HG03354 (cell line): ENCODE measurements around the gene SUGCT.
"Not testable (repeated sequence)": the region's sequence is repeated elsewhere in the genome, so short reads cannot be mapped to it uniquely, and the experiment has no call there.

Experiments used
- ATAC-seq: cut with Tn5 transposase; IDR thresholded peaks from one replicate; pipeline ENCODE4 v1.9.1; 2021; ENCODE audit warnings: mild to moderate bottlenecking; ENCODE audit not compliant: unreplicated experiment, poor library complexity, severe bottlenecking

SUGCT gene

GRCh38 chr7:40194745-40195144 is 59.9 kb downstream of the SUGCT start:
- ATAC-seq = no peak

GRCh38 chr7:40197527-40197926 is 62.7 kb downstream of the SUGCT start:
- no peak for ATAC-seq

- ATAC-seq = no peak
Measured at GRCh38 chr7:40199076-40199802, 64.4 kb downstream of the SUGCT start.

GRCh38 chr7:40200791-40201190 is 66.0 kb downstream of the SUGCT start:
- no peak for ATAC-seq

GRCh38 chr7:40202851-40203250 is 68.0 kb downstream of the SUGCT start:
- no peak for ATAC-seq

GRCh38 chr7:40204581-40204980 is 69.8 kb downstream of the SUGCT start:
- no peak for ATAC-seq

- no peak for ATAC-seq
Measured at GRCh38 chr7:40205992-40206391, 71.2 kb downstream of the SUGCT start.

- no peak for ATAC-seq
Measured at GRCh38 chr7:40211276-40212003, 76.6 kb downstream of the SUGCT start.

- ATAC-seq = no peak
Measured at GRCh38 chr7:40213291-40213690, 78.5 kb downstream of the SUGCT start.

- no peak for ATAC-seq
Measured at GRCh38 chr7:40213856-40214255, 79.1 kb downstream of the SUGCT start.

GRCh38 chr7:40218612-40219011 is 83.8 kb downstream of the SUGCT start:
- not testable (repeated sequence) for ATAC-seq

- no peak for ATAC-seq
Measured at GRCh38 chr7:40219917-40220316, 85.1 kb downstream of the SUGCT start.

GRCh38 chr7:40220421-40220911 is 85.7 kb downstream of the SUGCT start:
- no peak for ATAC-seq

GRCh38 chr7:40221836-40222235 is 87.0 kb downstream of the SUGCT start:
- no peak for ATAC-seq

- no peak for ATAC-seq
Measured at GRCh38 chr7:40223451-40224127, 88.8 kb downstream of the SUGCT start.

- no peak for ATAC-seq
Measured at GRCh38 chr7:40230101-40230500, 95.3 kb downstream of the SUGCT start.

GRCh38 chr7:40231796-40232195 is 97.0 kb downstream of the SUGCT start:
- no peak for ATAC-seq

GRCh38 chr7:40232242-40232893 is 97.6 kb downstream of the SUGCT start:
- no peak for ATAC-seq

- ATAC-seq = peak; percentile 55
Measured at GRCh38 chr7:40234046-40234445, 99.2 kb downstream of the SUGCT start.

- no peak for ATAC-seq
Measured at GRCh38 chr7:40234666-40235065, 99.9 kb downstream of the SUGCT start.
